Stimulated activated effector memory CD8-positive, alpha-beta T cell treated with anti-CD3 and anti-CD28 coated beads, Interleukin-12 subunit alpha, Interleukin-12 subunit beta, amount 100 ng/mL, for 72 hours (primary cell): ENCODE results near the gene LIMS2.

Experiments
- ATAC-seq: fragments of 150-1000 bp; cut with Tn5 transposase; 2 replicates; pipeline ENCODE4 v1.10.0; 2021
- DNase-seq, 2 donors: peaks; one replicate each; pipeline ENCODE4 v3.0.0; 2021 to 2022; ENCODE audit warnings: low spot score in 2 of 2
- H3K27ac Mint-ChIP-seq: one replicate; pipeline ENCODE4 v1.8.0; 2022; ENCODE audit warnings: mild to moderate bottlenecking, mixed read lengths
- H3K36me3 Mint-ChIP-seq: one replicate; pipeline ENCODE4 v1.8.0; 2022; ENCODE audit warnings: mild to moderate bottlenecking, mixed read lengths
- H3K4me1 Mint-ChIP-seq: one replicate; pipeline ENCODE4 v1.8.0; 2022; ENCODE audit warnings: mixed read lengths
- H3K4me3 Mint-ChIP-seq: one replicate; pipeline ENCODE4 v1.8.0; 2022; ENCODE audit warnings: mild to moderate bottlenecking, mixed read lengths
- H3K9me3 Mint-ChIP-seq: one replicate; pipeline ENCODE4 v1.8.0; 2022; ENCODE audit warnings: mixed read lengths

LIMS2 gene

GRCh38 chr2:127640082-127641072, 35.0 kb downstream of the LIMS2 start:
- peak; percentile 3 for ATAC-seq
- peaks cover 6% of the 10 kb centered on the region for H3K4me1 Mint-ChIP-seq
- H3K27ac Mint-ChIP-seq: no peak overlapping the region
- peak in 1 of 2 donors; percentile 54 for DNase-seq
- H3K36me3 Mint-ChIP-seq: no peaks in the 10 kb centered on the region
- H3K4me3 Mint-ChIP-seq: no peak overlapping the region
- no peaks in the 10 kb centered on the region for H3K9me3 Mint-ChIP-seq

GRCh38 chr2:127639111-127639474, 36.2 kb downstream of the LIMS2 start:
- no peaks in the 10 kb centered on the region for H3K9me3 Mint-ChIP-seq
- DNase-seq: no peak
- H3K36me3 Mint-ChIP-seq: no peaks in the 10 kb centered on the region
- no peak overlapping the region for H3K4me3 Mint-ChIP-seq
- H3K4me1 Mint-ChIP-seq: peaks cover 6% of the 10 kb centered on the region
- ATAC-seq: no peak
- no peak overlapping the region for H3K27ac Mint-ChIP-seq

GRCh38 chr2:127638361-127639110, 36.8 kb downstream of the LIMS2 start:
- ATAC-seq (no peak), DNase-seq (no peak)
- Mint-ChIP-seq H3K36me3 (no peaks in the 10 kb centered on the region), H3K4me1 (peaks cover 6% of the 10 kb centered on the region), H3K27ac (no peak overlapping the region), H3K9me3 (no peaks in the 10 kb centered on the region), H3K4me3 (no peak overlapping the region)

GRCh38 chr2:127637725-127638252, 37.5 kb downstream of the LIMS2 start:
- Mint-ChIP-seq H3K27ac (no peak overlapping the region), H3K4me3 (no peak overlapping the region), H3K4me1 (peaks cover 6% of the 10 kb centered on the region), H3K36me3 (no peaks in the 10 kb centered on the region), H3K9me3 (no peaks in the 10 kb centered on the region)
- DNase-seq (no peak), ATAC-seq (no peak)

- Mint-ChIP-seq H3K4me1 (peaks cover 6% of the 10 kb centered on the region), H3K4me3 (no peak overlapping the region), H3K36me3 (no peaks in the 10 kb centered on the region), H3K9me3 (no peaks in the 10 kb centered on the region), H3K27ac (no peak overlapping the region)
- no peak for ATAC-seq
- no peak for DNase-seq
Measured at GRCh38 chr2:127637236-127637630, 38.1 kb downstream of the LIMS2 start.

- Mint-ChIP-seq H3K4me1 (peaks cover 6% of the 10 kb centered on the region), H3K9me3 (no peaks in the 10 kb centered on the region), H3K36me3 (no peaks in the 10 kb centered on the region), H3K27ac (no peak overlapping the region), H3K4me3 (no peak overlapping the region)
- ATAC-seq (no peak), DNase-seq (no peak)
Measured at GRCh38 chr2:127636248-127637235, 38.8 kb downstream of the LIMS2 start.

GRCh38 chr2:127635380-127636237, 39.7 kb downstream of the LIMS2 start:
- no peaks in the 10 kb centered on the region for H3K9me3 Mint-ChIP-seq

GRCh38 chr2:127634626-127635379, 40.5 kb downstream of the LIMS2 start:
- ATAC-seq (no peak), DNase-seq (no peak)
- Mint-ChIP-seq H3K4me1 (peaks cover 6% of the 10 kb centered on the region), H3K4me3 (no peak overlapping the region), H3K27ac (no peak overlapping the region), H3K36me3 (no peaks in the 10 kb centered on the region), H3K9me3 (no peaks in the 10 kb centered on the region)

More at GRCh38 chr2:127635380-127636237, 39.7 kb downstream of the LIMS2 start:
- Mint-ChIP-seq H3K36me3 (no peaks in the 10 kb centered on the region), H3K27ac (no peak overlapping the region), H3K4me1 (peaks cover 6% of the 10 kb centered on the region), H3K4me3 (no peak overlapping the region)
- DNase-seq: no peak
- no peak for ATAC-seq

GRCh38 chr2:127634066-127634617, 41.2 kb downstream of the LIMS2 start:
- no peak for ATAC-seq
- Mint-ChIP-seq H3K4me1 (peaks cover 6% of the 10 kb centered on the region), H3K9me3 (no peaks in the 10 kb centered on the region), H3K36me3 (no peaks in the 10 kb centered on the region), H3K4me3 (no peak overlapping the region), H3K27ac (no peak overlapping the region)
- DNase-seq: no peak

- Mint-ChIP-seq H3K27ac (no peak overlapping the region), H3K36me3 (no peaks in the 10 kb centered on the region), H3K4me3 (no peak overlapping the region), H3K4me1 (peaks cover 6% of the 10 kb centered on the region), H3K9me3 (no peaks in the 10 kb centered on the region)
- DNase-seq: no peak
- ATAC-seq: no peak
Measured at GRCh38 chr2:127633556-127634065, 41.7 kb downstream of the LIMS2 start.

- no peak overlapping the region for H3K27ac Mint-ChIP-seq
- H3K4me3 Mint-ChIP-seq: no peak overlapping the region
- DNase-seq: no peak
Measured at GRCh38 chr2:127632592-127633489, 42.5 kb downstream of the LIMS2 start.

GRCh38 chr2:127631997-127632581, 43.2 kb downstream of the LIMS2 start:
- Mint-ChIP-seq H3K9me3 (no peaks in the 10 kb centered on the region), H3K4me3 (no peak overlapping the region), H3K4me1 (no peaks in the 10 kb centered on the region), H3K36me3 (no peaks in the 10 kb centered on the region), H3K27ac (no peak overlapping the region)
- DNase-seq (no peak), ATAC-seq (no peak)

More at GRCh38 chr2:127632592-127633489, 42.5 kb downstream of the LIMS2 start:
- no peak for ATAC-seq
- Mint-ChIP-seq H3K36me3 (no peaks in the 10 kb centered on the region), H3K4me1 (peaks cover 3% of the 10 kb centered on the region), H3K9me3 (no peaks in the 10 kb centered on the region)
